Sigmoid colon (tissue), 3 donors: ENCODE measurements around the gene TTLL12.

ENCODE experiments used
- POLR2A ChIP-seq, 2 donors: fragments of 450-650 bp; IDR thresholded peaks; one replicate each; pipeline ENCODE4 v1.6.1; 2016; ENCODE audit warnings: antibody characterized with exemption in 2 of 2, mild to moderate bottlenecking in 2 of 2, moderate library complexity in 2 of 2
- TF ChIP-seq, protein P1 (sequence below), 4 experiments: fragments of 450-650 bp in 3 of 4; fragments of 200-600 bp in 1 of 4; IDR thresholded peaks; one replicate each; pipeline ENCODE4 v1.5.1; 2016 to 2019; ENCODE audit warnings: antibody characterized with exemption in 4 of 4, mild to moderate bottlenecking in 3 of 4, moderate library complexity in 2 of 4

DNA sequence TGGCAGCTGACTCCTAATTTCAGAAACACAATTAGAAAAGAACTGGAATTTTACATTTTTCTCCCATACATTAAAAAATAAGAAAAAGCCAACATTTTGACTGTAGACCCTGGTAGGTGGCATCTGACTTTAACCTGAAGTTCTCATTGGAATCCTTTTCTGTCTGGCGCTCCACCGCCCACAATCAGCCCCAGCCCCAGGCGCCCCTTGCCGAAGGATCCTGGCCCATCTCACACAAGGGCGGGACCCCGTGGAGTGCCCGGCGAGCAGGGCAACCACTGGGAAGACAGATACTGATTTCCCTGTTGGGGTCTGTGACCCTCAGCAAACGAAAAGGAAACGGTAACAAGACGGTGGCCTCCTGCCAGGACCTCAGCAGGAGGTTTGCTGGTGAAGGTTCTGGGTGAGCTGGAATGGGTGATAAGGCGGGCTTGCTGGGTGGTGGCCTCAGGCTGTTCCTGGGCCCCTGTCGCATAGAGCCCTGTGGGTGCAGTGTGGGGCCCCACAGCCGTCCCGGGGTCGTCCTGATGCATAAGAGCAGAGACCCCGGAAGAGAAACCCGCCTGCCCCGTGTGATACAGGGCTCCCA, 19.8 kb downstream of the TTLL12 start:
- TF ChIP-seq POLR2A (IDR thresholded peaks at IDR 0.05): no peak
- TF ChIP-seq, protein P1, sequence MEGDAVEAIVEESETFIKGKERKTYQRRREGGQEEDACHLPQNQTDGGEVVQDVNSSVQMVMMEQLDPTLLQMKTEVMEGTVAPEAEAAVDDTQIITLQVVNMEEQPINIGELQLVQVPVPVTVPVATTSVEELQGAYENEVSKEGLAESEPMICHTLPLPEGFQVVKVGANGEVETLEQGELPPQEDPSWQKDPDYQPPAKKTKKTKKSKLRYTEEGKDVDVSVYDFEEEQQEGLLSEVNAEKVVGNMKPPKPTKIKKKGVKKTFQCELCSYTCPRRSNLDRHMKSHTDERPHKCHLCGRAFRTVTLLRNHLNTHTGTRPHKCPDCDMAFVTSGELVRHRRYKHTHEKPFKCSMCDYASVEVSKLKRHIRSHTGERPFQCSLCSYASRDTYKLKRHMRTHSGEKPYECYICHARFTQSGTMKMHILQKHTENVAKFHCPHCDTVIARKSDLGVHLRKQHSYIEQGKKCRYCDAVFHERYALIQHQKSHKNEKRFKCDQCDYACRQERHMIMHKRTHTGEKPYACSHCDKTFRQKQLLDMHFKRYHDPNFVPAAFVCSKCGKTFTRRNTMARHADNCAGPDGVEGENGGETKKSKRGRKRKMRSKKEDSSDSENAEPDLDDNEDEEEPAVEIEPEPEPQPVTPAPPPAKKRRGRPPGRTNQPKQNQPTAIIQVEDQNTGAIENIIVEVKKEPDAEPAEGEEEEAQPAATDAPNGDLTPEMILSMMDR (IDR thresholded peaks at IDR 0.05): no peak
